Islet of Langerhans (tissue), 1 donor: ENCODE results near the gene C1orf116.

ENCODE experiments used
- FAIRE-seq: peaks from one replicate; lab custom pipeline; 2011; peaks lifted over from hg19 to GRCh38; lab: Jason Lieb, UNC

The C1orf116 gene

DNA sequence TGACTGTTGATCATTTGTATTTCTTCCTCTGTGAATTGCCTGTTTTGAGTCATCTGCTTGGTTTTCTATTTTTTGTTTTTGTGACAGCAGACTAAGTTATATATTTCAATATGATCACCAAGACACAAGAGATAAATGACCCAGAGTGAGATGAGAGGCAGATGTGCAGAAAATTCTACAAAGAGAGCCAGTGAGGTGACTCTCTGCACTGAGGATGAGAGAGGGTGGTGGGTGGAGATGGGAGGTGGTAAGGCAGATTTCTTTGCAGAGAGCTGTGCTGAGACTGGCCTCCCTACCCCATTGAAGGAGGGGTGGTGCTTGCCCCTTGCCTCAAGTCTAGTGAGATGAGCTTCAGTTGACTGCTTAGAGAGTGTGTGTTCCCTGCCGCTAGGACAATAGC, 44.7 kb downstream of the C1orf116 start:
- no peak for FAIRE-seq

GRCh38 chr1:206986885-206987284, 45.7 kb downstream of the C1orf116 start:
- FAIRE-seq, result no peak

DNA sequence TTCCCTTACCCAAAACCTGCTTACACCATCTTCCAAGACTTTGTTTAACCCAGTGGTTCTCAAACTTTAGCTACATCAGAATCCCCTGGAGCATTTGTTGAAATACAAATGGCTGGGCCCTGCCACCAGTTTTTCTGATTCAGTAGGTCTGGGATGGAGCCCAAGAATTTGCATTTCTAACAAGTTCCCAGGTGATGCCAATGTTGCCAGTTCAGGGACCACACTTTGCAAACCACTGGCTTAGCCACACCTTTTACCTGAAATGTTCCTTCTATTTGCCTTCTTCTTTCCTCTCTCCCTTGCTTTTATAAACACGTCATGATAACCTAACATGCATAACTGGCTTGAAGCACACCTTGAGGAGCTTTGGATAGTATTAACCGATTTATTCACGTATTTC, 46.2 kb downstream of the C1orf116 start:
- FAIRE-seq, result no peak

DNA sequence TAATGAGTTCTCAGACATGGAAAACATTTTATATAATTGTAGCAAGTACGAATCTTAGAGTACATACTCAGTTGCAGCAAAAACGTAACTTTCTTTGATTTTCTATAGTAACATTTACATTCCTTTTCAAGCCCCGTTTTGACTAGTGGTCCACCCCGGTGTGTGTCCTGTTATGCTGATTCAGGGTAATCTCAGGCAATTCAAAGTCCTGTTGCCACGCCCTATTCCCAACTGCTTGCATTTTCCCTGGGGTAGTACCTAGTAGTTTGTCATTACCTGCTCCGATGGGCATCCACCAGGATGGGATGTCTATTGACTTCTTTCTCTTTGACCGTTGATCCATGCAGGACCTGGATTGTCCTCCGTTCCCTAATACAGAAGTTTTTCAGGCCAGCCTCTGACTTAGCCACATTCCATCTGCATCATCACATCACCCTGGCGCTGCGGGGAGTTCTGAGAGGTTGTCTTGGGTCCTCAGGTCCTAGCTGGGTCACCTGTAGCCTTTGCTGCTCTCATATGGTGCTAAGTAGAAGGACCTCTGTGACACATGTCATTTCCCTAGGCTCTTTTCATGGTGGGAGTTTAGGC, 47.3 kb downstream of the C1orf116 start:
- no peak for FAIRE-seq

- no peak for FAIRE-seq
These were observed 50.3 kb downstream of the C1orf116 start for GRCh38 chr1:206982216-206982615.

- FAIRE-seq, result no peak
These were observed 53.0 kb downstream of the C1orf116 start for GRCh38 chr1:206979379-206980043.

GRCh38 chr1:206978259-206978658, 54.3 kb downstream of the C1orf116 start:
- FAIRE-seq, result no peak

GRCh38 chr1:206975306-206975705, 57.2 kb downstream of the C1orf116 start:
- no peak for FAIRE-seq

DNA sequence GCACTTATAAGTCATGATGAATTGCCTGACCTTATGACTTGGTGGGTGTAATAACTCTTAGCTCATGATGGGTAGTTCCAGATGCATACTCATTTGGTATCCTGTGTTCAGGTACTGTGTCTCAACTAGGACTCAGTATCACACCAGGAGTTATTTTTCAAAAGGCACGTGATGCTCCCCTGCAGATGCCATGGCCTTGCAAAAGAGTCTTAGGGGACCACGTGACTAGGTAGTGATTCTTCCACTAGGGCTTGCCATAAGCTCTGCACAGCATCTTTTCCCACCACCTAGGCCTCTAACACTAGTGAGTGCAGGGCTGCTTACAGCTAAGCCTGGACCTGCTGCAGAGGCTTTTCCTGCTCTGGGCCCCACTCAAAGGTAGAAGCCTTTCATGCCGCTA, 58.4 kb downstream of the C1orf116 start:
- no peak for FAIRE-seq

- FAIRE-seq, result no peak
These were observed 59.8 kb downstream of the C1orf116 start for GRCh38 chr1:206972728-206973127.

GRCh38 chr1:206971029-206971655, 61.4 kb downstream of the C1orf116 start:
- no peak for FAIRE-seq

DNA sequence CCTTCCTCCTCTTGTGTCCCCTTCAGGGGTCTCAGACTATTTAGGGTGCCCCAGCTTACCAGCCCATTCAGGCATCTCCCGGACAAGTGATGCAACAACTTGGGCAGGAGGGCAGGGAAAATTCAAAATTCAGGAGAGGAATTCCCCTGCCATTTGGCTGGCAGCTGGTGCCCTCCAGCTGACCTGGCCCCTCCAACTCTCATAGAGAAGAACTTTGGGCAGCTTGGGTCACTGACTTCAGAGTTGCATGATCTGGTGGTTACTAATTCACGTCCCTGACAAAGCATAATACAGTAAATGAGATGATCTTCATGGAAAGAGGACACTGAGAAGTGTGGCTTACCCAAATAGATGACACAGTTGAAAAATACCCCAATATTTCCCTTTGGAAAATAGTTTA, 62.1 kb downstream of the C1orf116 start, which contains the start of gene FCAMR:
Gene FCAMR (minus strand): TSS at position 15 of the 400 bp plus-strand sequence. CDS start 335 bp downstream, outside the sequence.
- no peak for FAIRE-seq

DNA sequence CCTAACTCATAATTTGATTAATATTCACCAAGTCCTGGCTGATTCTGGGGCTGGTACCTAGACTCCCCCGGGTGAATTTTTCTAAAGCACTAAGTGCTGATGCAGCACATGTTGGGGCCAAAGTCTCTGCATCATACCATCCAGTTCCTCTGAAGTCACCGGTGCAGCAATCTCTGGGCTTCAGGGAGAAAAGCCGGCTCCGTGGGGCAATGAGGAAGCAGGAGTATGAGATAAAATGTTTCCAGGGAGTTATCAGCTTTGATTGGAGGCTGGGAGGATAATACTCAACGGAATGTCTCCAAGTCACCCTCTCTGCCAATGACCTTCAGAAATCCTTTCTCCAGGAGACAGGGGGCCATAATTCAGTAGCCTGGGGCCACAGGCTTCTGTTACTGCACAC, 63.5 kb downstream of the C1orf116 start:
- no peak for FAIRE-seq
